Ecto neural progenitor cell (in vitro differentiated cells): Measurements from ENCODE around the gene SLC27A2.

ENCODE experiments used
- DNase-seq: peaks from one replicate; pipeline ENCODE4 v3.0.0-alpha.2; 2018; ENCODE audit warnings: low spot score

SLC27A2 gene

DNA sequence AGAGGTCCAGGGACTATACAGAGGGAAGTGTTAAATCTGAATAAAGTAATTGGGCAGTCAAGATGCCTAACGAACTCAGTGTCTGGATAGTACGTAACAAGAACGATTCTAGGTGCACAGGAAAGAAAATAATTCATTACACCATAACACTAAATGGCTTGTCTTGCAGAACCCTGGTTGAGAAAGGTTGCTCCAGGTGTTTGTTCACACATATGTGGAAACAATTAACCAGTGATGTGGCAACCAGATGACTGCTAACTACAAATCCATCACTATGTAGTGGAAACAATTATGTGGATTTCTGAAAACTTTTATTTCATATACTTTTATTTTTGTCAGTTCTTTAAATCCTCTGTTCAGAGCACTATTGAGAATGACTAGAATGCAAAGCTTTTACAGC lies 93.9 kb downstream of the SLC27A2 start:
- no peak for DNase-seq

- no peak for DNase-seq
These were observed 95.4 kb downstream of the SLC27A2 start for GRCh38 chr15:50277370-50277769.

DNA sequence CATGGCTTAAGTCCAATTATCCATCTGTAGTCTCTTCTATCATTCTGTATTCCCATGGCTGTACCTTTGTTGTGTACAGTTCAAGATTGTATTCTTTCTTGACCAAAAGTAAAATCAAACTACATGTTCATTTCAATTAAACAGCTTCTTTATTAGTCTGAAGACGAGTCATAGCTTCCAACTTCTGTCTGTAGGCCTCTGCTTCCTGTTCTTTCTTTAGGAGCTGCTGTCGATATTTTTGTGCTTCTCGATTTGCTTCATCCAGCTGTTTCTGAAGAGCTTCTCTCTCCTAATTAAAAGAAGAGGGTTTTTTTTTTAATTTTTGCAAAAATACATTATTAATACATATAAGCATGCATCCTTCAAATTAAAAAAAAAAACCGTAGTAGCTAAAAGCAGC lies 96.5 kb downstream of the SLC27A2 start:
- DNase-seq: no peak

GRCh38 chr15:50280271-50280670 lies 98.3 kb downstream of the SLC27A2 start:
- no peak for DNase-seq

DNA sequence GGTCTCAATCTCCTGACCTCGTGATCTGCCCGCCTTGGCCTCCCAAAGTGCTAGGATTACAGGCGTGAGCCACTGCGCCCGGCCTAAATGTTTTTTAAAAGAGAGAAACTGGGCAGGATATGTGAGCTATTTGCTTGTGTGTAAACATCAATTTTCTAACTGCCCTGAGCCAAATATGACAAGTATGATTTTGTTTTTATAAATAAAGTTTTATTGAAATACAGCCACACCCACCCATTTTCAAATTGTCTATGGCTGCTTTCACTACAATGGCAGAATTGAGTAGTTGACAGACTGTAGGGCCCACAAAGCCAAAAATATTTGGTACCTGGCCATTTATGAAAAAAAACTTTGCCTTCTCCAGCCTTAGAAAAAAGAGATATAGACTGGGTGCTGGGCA lies 99.4 kb downstream of the SLC27A2 start:
- no peak for DNase-seq
